ENCODE measurements around the gene ZNF627. TPM values are rescaled to one million over a fixed set of nuclear protein-coding genes. Genes with fewer than 3 reads are reported as not detected.
"Not testable (repeated sequence)": the region's sequence is repeated elsewhere in the genome, so short reads cannot be mapped to it uniquely, and the experiment has no call there.

The ZNF627 gene
- polyA plus RNA-seq, 1 donor = 15.6 TPM

DNA sequence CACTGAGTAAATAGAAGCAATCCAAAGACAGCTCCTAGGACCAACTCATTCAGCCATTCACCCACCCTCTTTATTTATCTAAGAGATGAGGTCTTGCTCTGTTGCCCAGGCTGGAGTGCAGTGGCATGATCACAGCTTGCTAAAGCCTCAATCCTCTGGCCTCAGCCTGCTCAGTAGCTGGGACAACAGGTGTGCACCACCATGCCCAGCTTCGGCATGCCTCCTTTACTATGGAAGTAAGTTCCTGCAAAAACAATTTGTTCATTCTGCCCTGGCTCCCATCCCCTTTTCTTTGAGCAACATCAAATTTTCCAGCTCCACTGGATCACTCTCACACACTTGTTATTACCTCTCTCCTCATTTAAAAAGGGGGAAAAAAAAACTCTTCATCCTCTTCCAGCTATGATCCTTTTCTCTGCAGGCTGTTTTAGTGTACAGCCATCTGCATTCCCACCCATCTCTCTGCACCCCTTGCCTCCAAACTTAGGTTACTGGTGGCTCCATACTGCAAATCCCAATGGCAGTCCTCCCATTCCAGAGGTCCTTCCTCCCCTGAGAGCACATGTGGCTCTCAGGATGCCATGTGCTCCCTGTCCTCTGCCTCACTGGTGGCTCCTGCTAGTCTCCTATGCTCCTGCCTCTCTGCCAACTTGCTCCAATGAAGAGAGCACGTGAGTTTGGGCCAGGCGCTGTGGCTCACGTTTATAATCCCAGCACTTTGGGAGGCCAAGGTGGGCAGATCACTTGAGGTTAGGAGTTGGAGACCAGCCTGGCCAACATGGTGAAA, 40.5 kb upstream of the ZNF627 start:
- DNase-seq = no peak
- Histone ChIP-seq H3K4me3 (ENCODE audit: low read length) (no peak overlapping the region), H3K36me3 (ENCODE audit: control insufficient read depth, insufficient read depth, low read length) (peaks cover 37% of the 10 kb centered on the region), H3K27me3 (ENCODE audit: control insufficient read depth, insufficient read depth, low read length) (no peaks in the 10 kb centered on the region), H3K4me1 (ENCODE audit: control insufficient read depth, insufficient read depth, low read length) (peaks cover 8% of the 10 kb centered on the region), H3K9me3 (ENCODE audit: control insufficient read depth, low read depth, low read length) (no peaks in the 10 kb centered on the region), H3K27ac (ENCODE audit: low read length) (no peak overlapping the region)
- no CpG with 5 or more reads among the region's 4 CpGs for WGBS (ENCODE audit: insufficient coverage, low lambda C conversion rate)

DNA sequence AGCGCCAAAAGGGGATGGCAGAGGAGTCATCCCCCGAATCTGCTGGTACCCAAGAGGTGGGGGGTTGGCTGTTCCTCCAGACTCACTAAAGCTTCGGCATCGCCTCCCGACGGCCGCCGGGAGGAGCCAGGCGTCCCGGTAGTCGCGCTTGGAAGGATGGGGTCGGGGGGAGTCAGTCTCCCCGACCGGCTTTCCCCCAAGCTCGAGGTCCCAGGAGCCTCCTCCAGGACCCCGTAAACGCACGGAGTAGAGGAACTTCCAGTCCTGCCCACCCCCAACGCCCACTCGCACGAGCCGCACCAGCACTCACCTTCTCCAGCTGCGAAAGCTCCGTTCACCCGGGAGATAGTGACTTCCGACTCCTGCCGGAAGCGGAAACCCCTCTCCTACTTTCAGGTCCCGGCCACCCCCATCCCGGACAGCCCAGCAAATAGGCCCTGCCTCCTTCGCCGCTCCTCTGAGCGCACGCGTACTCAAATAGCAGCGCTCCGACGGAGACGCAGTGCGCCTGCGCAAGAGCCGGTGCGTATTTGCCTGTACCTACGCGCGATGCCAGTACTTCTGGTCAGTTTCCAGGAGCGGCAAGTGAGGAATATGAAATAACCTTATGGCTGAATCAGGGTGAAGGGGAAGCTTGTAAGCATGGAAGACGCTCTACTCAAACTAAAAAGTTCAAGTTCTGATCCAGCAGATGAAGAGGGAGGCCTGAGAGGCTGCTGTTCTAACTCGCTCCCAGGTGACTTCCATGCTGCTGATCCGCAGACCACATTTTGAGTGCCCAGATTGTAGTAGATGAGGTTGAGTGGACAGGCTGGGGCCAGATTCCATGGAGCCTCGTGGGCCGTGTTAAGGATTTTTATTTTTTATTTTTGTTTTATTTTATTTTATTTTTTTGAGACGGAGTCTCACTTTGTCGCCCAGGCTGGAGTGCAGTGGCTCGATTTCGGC, 38.1 kb upstream of the ZNF627 start, which contains the start of gene ELOF1:
TSS of gene ELOF1 (minus strand) at position 350 of the 948 bp plus-strand sequence. CDS start 4,883 bp downstream, outside the sequence.
- WGBS (ENCODE audit: insufficient coverage, low lambda C conversion rate) = no CpG with 5 or more reads among the region's 57 CpGs
- Histone ChIP-seq H3K4me1 (ENCODE audit: control insufficient read depth, insufficient read depth, low read length) (peaks cover 8% of the 10 kb centered on the region), H3K9me3 (ENCODE audit: control insufficient read depth, low read depth, low read length) (no peaks in the 10 kb centered on the region), H3K27ac (ENCODE audit: low read length) (peak within 1 kb of the TSS; percentile 84), H3K4me3 (ENCODE audit: low read length) (peak within 1 kb of the TSS; percentile 79), H3K27me3 (ENCODE audit: control insufficient read depth, insufficient read depth, low read length) (no peaks in the 10 kb centered on the region), H3K36me3 (ENCODE audit: control insufficient read depth, insufficient read depth, low read length) (peaks cover 16% of the 10 kb centered on the region)
- DNase-seq = peak; percentile 99

DNA sequence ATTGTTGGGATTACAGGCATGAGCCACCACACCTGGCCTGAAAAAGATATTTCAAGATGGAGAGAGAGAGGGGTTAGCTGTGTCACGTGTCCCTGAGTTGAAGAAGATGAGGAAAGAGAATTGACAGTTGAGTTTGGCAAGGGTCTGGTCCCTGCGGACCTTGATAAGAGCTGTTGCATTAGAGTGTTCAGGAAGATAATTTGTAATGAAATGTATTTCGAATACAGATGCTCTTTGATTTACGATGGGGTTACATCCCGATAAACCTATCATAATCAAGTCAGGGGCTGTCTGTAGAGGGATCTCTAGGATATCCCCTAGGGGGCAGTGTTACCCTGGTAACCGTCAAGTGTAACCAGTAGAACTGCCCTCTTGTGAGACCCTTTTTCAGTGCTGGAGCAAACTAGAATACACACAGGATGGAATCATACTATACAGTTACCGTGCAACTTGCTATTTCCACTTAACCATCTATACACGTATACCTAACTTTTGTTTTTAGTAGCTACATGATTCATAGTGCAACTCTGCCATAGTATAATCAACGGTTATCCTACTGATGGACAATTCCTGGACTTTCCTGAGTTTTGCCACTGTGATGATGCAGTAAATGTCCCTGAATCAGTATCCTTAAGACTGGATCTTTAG, 36.8 kb upstream of the ZNF627 start:
- 43% methylated on average over 1 of the region's 9 CpGs for WGBS (ENCODE audit: insufficient coverage, low lambda C conversion rate)
- H3K27ac ChIP-seq (ENCODE audit: low read length) = no peak overlapping the region
- H3K27me3 ChIP-seq (ENCODE audit: control insufficient read depth, insufficient read depth, low read length) = no peaks in the 10 kb centered on the region
- H3K36me3 ChIP-seq (ENCODE audit: control insufficient read depth, insufficient read depth, low read length) = peaks cover 5% of the 10 kb centered on the region
- peak overlapping the region; percentile 79 for H3K4me3 ChIP-seq (ENCODE audit: low read length)
- DNase-seq = peak; percentile 60 to 69
- H3K9me3 ChIP-seq (ENCODE audit: control insufficient read depth, low read depth, low read length) = no peaks in the 10 kb centered on the region
- peaks cover 8% of the 10 kb centered on the region for H3K4me1 ChIP-seq (ENCODE audit: control insufficient read depth, insufficient read depth, low read length)

DNA sequence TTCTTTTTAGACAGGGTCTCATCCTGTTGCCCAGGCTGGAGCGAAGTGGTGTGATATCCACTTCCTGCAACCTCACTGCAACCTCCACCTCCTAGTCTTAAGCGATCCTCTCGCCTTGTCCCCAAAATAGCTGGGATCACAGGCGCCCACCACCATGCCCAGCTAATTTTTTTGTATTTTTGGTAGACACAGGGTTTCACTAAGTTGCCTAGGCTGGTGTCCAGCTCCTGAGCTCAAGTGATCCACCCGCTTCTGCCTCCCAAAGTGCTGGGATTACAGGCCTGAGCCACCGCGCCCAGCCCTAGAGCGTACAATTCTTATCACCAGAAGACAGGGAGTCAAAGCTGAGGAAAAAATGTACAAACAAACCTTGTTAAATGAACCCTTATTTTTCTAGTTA, 33.8 kb upstream of the ZNF627 start:
- no CpG with 5 or more reads among the region's 8 CpGs for WGBS (ENCODE audit: insufficient coverage, low lambda C conversion rate)
- no peaks in the 10 kb centered on the region for H3K36me3 ChIP-seq (ENCODE audit: control insufficient read depth, insufficient read depth, low read length)
- no peaks in the 10 kb centered on the region for H3K4me1 ChIP-seq (ENCODE audit: control insufficient read depth, insufficient read depth, low read length)
- no peak overlapping the region for H3K4me3 ChIP-seq (ENCODE audit: low read length)
- H3K27me3 ChIP-seq (ENCODE audit: control insufficient read depth, insufficient read depth, low read length) = no peaks in the 10 kb centered on the region
- no peak for DNase-seq
- no peak overlapping the region for H3K27ac ChIP-seq (ENCODE audit: low read length)
- H3K9me3 ChIP-seq (ENCODE audit: control insufficient read depth, low read depth, low read length) = no peaks in the 10 kb centered on the region

DNA sequence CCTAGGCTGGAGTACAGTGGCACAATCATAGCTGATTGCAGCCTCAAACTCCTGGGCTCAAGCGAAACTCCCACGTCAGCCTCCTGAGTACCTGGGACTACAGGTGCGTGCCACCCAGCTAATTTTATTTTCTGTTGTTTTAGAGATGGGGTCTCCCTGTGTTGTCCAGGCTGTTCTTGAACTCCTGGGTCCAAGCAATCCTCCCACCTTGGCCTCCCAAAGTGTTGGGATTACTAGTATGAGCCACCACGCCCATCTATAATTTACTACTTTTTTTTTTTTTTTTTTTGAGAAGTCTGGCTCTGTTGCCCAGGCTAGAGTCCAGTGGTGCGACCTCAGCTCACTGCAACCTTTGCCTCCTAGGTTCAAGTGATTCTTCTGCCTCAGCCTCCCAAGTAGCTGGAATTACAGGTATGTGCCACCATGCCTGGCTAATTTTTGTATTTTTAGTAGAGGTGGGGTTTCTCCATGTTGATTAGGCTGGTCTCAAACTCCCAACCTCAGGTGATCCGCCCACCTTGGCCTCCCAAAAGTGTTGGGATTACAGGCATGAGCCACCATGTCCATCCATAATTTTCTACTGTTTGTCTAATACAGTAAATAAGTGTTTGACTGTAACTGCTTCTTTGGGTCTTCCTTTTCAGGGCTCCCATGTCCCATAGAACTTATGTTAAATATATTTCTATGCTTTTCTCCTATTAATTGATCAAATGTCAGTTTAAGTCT, 33.0 kb upstream of the ZNF627 start:
- not testable (repeated sequence) for H3K4me1 ChIP-seq (ENCODE audit: control insufficient read depth, insufficient read depth, low read length); H3K27me3 ChIP-seq (ENCODE audit: control insufficient read depth, insufficient read depth, low read length); H3K9me3 ChIP-seq (ENCODE audit: control insufficient read depth, low read depth, low read length); DNase-seq; H3K4me3 ChIP-seq (ENCODE audit: low read length); H3K36me3 ChIP-seq (ENCODE audit: control insufficient read depth, insufficient read depth, low read length); H3K27ac ChIP-seq (ENCODE audit: low read length)
- no CpG with 5 or more reads among the region's 6 CpGs for WGBS (ENCODE audit: insufficient coverage, low lambda C conversion rate)

DNA sequence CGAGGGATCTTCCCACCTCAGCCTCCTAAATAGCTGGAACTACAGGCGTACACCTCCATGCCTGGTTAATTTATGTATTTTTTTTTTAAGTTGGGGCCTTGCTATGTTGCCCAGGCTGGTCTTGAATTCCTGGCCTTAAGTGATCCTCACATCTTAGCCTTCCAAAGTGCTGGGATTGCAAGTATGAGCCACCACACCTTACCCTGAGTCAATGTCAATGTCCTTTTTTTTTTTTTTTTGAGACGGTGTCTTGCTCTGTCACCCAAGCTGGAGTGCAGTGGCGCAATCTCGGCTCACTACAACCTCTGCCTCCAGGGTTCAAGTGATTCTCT, 31.7 kb upstream of the ZNF627 start:
- not testable (repeated sequence) for DNase-seq; H3K36me3 ChIP-seq (ENCODE audit: control insufficient read depth, insufficient read depth, low read length); H3K4me3 ChIP-seq (ENCODE audit: low read length); H3K27me3 ChIP-seq (ENCODE audit: control insufficient read depth, insufficient read depth, low read length); H3K27ac ChIP-seq (ENCODE audit: low read length); H3K4me1 ChIP-seq (ENCODE audit: control insufficient read depth, insufficient read depth, low read length); H3K9me3 ChIP-seq (ENCODE audit: control insufficient read depth, low read depth, low read length)
- WGBS (ENCODE audit: insufficient coverage, low lambda C conversion rate) = no CpG with 5 or more reads among the region's 5 CpGs

DNA sequence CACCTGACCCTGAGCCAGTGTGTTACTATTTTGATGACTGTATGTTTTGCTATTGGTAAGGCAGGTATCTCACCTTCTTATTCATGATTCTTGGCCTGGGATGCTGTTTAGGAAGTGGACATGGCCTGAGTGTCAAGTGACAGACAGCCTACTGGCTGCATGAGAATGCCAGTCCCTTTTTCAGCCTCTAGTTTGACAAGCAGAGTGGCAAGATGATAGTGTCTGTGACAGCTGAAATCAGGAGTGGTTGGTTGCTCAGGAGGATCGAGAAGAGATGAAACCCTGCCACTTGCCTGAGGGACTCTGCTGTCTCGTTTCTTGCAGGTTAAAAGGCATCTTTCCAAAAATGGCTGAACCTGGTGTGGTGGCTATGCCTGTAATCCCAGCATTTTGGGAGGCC, 31.1 kb upstream of the ZNF627 start:
- no peaks in the 10 kb centered on the region for H3K4me1 ChIP-seq (ENCODE audit: control insufficient read depth, insufficient read depth, low read length)
- no peak for DNase-seq
- no peak overlapping the region for H3K4me3 ChIP-seq (ENCODE audit: low read length)
- no peaks in the 10 kb centered on the region for H3K36me3 ChIP-seq (ENCODE audit: control insufficient read depth, insufficient read depth, low read length)
- H3K27me3 ChIP-seq (ENCODE audit: control insufficient read depth, insufficient read depth, low read length) = no peaks in the 10 kb centered on the region
- H3K9me3 ChIP-seq (ENCODE audit: control insufficient read depth, low read depth, low read length) = no peaks in the 10 kb centered on the region
- no peak overlapping the region for H3K27ac ChIP-seq (ENCODE audit: low read length)
- WGBS (ENCODE audit: insufficient coverage, low lambda C conversion rate) = no CpG with 5 or more reads among the region's 2 CpGs

DNA sequence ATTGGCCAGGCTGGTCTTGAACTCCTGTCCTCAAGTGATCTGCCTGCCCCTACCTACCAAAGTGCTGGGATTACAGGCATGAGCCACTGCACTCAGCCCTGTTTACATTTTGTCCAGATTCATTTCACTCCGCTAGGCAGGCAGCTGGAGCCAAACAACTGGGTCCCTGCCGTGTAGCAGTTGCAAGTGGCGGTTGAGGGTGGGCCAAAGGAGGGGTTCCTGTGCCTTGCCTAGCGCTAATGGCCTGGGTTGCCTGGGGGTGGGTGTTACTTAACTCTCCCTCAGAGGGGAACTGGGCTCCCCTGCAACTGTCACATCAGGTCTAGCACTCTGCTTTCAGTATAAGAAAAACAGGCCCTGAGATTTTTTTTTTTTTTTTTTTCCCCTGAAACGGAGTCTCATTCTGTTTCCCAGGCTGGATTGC, 27.2 kb upstream of the ZNF627 start:
- peaks cover 5% of the 10 kb centered on the region for H3K36me3 ChIP-seq (ENCODE audit: control insufficient read depth, insufficient read depth, low read length)
- DNase-seq = no peak
- no peak overlapping the region for H3K27ac ChIP-seq (ENCODE audit: low read length)
- H3K4me3 ChIP-seq (ENCODE audit: low read length) = no peak overlapping the region
- H3K27me3 ChIP-seq (ENCODE audit: control insufficient read depth, insufficient read depth, low read length) = no peaks in the 10 kb centered on the region
- no CpG with 5 or more reads among the region's 5 CpGs for WGBS (ENCODE audit: insufficient coverage, low lambda C conversion rate)
- H3K4me1 ChIP-seq (ENCODE audit: control insufficient read depth, insufficient read depth, low read length) = no peaks in the 10 kb centered on the region
- H3K9me3 ChIP-seq (ENCODE audit: control insufficient read depth, low read depth, low read length) = no peaks in the 10 kb centered on the region

DNA sequence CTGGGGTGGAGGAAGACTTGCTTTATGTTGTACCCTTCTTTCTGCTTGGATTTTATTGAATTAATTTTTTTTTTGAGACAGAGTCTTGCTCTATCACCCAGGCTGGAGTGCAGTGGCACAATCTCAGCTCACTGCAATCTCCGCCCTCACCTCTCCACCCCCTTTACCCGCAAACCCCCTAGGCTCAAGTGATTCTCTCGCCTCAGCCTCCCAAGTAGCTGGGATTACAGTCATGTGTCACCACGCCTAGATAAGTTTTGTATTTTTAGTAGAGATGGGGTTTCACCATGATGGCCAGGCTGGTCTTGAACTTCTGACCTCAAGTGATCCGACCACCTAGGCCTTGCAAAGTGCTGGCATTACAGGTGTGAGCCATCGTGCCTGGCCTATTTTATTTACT, 23.9 kb upstream of the ZNF627 start:
- H3K36me3 ChIP-seq (ENCODE audit: control insufficient read depth, insufficient read depth, low read length) = peaks cover 21% of the 10 kb centered on the region
- DNase-seq; H3K27me3 ChIP-seq (ENCODE audit: control insufficient read depth, insufficient read depth, low read length); H3K27ac ChIP-seq (ENCODE audit: low read length); H3K4me3 ChIP-seq (ENCODE audit: low read length); H3K9me3 ChIP-seq (ENCODE audit: control insufficient read depth, low read depth, low read length); H3K4me1 ChIP-seq (ENCODE audit: control insufficient read depth, insufficient read depth, low read length): not testable (repeated sequence)
- WGBS (ENCODE audit: insufficient coverage, low lambda C conversion rate) = no CpG with 5 or more reads among the region's 6 CpGs

DNA sequence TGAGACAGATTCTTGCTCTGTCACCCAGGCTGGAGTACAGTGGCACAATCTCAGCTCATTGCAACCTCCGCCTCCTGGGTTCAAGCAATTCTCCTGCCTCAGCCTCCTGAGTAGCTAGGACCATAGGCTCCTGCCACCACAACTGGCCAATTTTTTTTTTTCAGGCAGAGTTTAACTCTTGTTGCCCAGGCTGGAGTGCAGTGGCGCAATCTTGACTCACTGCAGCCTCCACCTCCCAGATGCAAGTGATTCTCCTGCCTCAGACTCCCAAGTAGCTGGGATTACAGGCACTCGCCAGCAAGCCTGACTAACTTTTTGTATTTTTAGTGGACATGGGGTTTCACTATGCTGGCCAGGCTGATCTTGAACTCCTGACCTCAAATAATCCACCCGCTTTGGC, 23.5 kb upstream of the ZNF627 start:
- not testable (repeated sequence) for H3K9me3 ChIP-seq (ENCODE audit: control insufficient read depth, low read depth, low read length); H3K4me3 ChIP-seq (ENCODE audit: low read length); H3K4me1 ChIP-seq (ENCODE audit: control insufficient read depth, insufficient read depth, low read length); DNase-seq; H3K27me3 ChIP-seq (ENCODE audit: control insufficient read depth, insufficient read depth, low read length); H3K27ac ChIP-seq (ENCODE audit: low read length)
- WGBS (ENCODE audit: insufficient coverage, low lambda C conversion rate) = 80% methylated on average over 1 of the region's 4 CpGs
- H3K36me3 ChIP-seq (ENCODE audit: control insufficient read depth, insufficient read depth, low read length) = peaks cover 21% of the 10 kb centered on the region

Data from large intestine (tissue), 3 donors.